Activated CD8-positive, alpha-beta memory T cell treated with anti-CD3 and anti-CD28 coated beads, Interleukin-2, amount 50 U/mL, for 24 hours (primary cell): ENCODE results near the gene ATG9B.
A peak's percentile ranks its signal among the peaks of the same experiment; 100 is the strongest.

Experiments used
- DNase-seq: peaks from one replicate; pipeline ENCODE4 v3.0.0-alpha.2; 2020; ENCODE audit errors: extremely low read depth

The ATG9B gene

GRCh38 chr7:150981644-150982043, 42.6 kb downstream of the ATG9B start:
- no peak for DNase-seq

- no peak for DNase-seq
Measured at GRCh38 chr7:150980663-150981062, 43.6 kb downstream of the ATG9B start.

- DNase-seq, result no peak
Measured at GRCh38 chr7:150979713-150980390, 44.4 kb downstream of the ATG9B start.

GRCh38 chr7:150978126-150978789, 46.0 kb downstream of the ATG9B start, which contains the start of gene KCNH2:
TSS of gene KCNH2 (minus strand) at chr7:150978321. CDS start at chr7:150977913, 408 bp downstream.
- DNase-seq, result no peak

DNA sequence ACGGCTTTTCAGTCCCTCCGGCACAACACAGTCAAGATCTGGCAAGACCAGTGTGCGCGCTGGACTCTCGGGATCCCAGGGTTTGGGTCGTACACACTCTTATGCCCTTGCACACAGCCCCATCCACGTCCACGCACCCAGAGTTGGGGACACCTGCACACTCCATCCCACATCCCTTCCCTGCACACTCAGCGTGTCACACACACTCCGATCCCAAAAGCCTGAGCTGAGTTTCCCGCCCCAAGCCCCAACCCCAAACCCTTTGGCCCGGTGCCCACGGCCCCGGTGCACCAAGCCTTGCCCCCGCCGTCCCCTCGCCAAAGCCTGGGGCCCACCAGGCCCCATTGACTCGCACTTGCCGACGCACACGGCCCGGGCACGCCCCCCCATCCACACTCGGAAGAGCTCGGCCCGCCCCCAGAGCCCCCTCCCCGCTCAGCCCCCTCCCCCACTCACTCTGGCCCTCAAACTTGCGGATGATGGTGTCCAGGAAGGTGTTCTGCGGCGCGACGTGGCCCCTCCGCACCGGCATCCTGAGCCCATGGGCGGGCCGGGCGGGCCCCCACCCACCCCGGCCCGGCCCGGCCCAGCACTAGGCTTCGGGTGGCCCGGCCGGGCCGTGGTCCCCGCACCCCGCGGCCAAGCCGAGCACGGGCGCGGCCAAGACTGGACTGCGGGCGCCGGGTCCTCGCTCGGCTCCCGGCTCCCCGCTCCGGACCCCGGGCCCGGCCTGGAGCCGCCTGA, 46.7 kb downstream of the ATG9B start:
- no peak for DNase-seq

DNA sequence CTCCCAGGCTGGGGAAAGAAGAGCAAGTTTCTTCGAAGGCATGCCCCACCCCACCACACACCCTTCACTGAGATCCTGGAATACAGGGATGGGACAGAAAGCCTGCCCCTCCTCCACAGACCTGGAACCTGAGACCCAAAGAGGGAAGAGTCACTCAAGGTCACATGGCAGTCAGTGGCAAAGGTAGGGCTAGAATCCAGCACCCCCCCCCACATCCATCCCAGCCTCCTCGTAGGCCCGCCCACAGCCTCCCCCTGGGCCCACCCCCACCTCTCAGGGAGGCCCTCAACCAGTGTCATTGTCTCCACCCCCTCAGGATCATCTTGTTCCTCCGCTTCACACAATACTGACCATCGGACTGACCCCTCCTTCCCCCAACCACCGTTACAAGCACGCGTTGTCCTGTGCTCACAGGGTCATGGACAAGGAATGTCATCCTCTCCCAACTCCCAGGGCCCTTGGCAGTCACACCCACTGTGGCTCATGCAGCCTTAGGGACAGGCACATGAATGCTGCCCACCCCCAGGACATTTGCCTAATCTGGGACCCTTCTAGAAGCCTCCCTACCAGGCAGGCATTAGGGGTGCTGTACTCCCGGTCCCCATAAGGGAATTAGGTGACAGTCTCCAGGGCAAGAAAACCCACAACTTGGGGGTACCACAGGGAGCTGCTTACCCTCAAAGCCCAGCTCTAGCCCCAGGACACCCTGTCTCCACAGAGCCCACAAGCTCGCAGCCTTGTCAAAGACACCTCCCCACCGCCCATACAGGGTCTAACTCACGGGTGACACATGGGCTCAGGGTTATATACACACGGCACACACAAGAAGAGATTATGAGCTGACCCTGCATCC, 47.5 kb downstream of the ATG9B start:
- DNase-seq, result no peak

DNA sequence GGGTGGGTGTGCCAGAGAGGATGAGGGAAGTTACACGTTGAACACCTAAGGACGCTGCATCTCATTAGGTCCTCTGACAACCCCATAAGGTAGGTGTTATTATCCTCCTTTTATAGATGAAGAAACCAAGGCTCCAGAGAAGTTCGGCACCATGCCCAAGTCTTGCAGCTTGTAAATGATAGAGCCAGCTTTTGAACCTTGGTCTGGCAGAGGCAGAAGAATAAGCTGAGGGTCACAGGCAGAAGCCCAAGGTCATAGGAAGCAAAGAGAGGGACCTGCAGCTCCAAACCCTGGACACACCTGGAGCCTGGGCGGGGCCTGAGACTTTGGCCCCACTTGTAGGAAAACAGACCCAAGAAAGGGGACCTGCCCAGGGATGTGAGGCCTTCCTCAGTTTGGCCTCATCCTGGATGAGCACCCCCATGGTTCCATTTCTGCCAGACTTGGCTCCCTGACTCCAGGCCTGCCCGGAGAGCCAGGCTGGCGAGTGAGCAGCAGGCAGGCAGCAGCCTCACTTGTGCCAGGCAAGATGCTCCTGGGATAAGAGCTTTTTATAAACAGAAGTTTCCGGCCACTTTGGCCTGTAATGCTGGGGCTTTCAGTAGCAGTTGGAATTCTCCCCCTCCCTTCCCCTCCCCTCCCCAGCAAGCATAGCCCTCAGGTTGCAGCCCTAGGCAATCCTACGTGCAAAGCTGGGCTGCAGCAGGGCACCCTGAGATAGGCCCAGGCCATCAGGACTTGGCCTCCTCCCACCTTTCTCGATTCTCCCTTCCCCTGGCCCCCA, 48.6 kb downstream of the ATG9B start:
- DNase-seq, result no peak

DNA sequence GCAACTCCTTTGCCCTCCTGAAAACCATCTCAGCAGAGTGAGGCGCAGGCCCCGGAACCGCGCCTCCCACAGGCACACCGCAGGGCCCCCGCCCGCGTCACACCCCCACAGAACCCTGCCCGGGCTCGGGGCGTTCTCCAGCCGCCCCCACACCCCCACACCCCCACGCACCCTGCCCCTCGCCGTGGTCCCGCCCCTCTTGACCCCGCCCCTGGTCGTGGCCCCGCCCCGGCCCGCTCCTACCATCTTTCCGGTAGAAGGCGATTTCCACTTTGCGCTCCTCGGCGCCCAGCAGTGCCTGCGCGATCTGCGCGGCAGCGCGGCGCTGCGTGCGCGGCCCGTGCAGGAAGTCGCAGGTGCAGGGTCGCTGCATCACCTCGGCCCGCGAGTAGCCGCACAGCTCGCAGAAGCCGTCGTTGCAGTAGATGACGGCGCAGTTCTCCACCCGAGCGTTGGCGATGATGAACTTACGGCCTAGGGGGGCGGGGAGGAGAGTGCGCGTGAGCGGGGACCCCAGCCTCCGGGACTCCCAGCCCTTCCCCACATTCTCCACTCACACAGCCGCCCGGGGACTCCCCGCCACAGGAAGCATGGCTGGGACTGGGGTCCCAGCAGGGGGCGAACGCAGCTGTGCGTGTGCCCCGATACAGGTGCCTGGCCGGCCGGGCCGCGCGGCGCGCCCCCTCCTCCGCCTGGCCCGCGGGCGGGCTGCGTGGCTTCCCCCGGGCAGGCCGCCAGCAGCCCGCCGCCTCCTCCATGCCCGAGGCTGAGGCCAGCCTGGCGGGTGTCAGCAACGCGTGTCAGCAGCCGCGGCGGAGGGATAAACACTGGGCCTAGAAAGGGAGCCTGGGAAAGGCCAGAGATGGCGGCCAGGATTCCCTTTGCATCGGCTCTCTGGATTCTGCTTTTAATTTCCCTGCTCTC, 49.6 kb downstream of the ATG9B start:
- peak; percentile 50 for DNase-seq

- no peak for DNase-seq
Measured at GRCh38 chr7:150973571-150974451, 50.5 kb downstream of the ATG9B start.

- no peak for DNase-seq
Measured at GRCh38 chr7:150972741-150973140, 51.6 kb downstream of the ATG9B start.

- no peak for DNase-seq
Measured at GRCh38 chr7:150972023-150972468, 52.2 kb downstream of the ATG9B start.

- no peak for DNase-seq
Measured at GRCh38 chr7:150971242-150972022, 52.9 kb downstream of the ATG9B start.

GRCh38 chr7:150970424-150970823, 53.9 kb downstream of the ATG9B start:
- DNase-seq, result no peak

- no peak for DNase-seq
Measured at GRCh38 chr7:150969475-150969874, 54.8 kb downstream of the ATG9B start.

DNA sequence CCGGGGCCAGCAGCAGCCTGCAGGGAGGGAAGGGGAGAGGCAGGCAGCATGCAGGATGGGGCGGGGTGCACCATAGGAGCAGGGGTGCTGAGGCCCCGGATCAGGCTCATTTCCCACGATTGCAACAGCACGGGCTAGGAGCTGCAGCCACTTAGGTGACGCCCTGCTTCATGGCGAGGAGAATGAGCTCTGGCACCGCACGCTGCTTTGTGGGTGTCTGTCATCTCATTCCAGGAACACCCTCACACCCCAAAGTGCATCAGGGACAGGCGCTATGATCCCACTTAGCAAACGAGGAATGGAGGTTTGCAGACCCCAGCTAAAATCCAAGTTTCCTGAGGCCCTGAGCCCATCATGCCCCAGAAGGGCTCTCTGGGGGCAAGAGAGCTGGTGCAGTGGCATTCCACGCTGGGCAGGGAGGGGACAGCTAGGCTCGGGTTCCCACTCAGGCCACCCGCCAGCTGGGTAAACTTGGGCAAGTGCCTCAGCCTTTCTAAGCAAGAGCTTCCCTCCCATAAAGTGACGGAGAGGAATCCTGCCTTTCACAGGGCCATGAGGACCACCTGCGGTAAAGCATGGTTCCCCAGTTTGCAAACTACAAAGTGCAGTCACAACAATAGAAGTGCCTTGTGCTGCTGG, 55.4 kb downstream of the ATG9B start:
- DNase-seq, result no peak

DNA sequence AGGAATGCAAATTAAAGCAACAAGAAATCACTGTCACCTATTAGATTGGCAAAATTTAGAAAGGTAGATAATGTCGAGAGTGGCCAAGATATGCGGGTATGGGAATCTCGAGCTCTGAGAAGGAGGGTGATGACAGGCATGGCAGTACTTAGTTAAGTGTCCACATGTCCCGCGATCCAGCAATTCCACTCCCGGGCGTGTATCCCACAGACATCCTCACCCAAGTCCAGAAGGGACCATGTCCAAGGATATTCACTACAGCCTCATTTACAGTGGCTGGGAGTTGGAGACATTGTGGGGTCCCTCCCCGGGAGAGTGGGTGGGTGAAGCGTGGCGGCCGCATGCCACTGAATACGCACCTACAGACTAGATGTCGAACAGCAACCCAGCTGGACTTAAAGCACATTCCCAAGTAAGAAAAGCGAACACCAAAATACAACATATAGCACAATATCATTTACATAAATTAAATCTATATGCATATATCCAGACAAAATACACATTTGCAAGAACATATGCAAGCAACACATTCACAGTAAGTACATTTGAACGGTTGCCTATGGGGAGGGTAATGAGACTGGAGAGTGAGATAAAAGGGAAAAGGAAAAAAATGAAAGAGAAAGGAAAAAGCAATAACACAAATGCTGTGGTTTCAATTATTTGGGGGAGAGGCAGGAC, 56.1 kb downstream of the ATG9B start:
- no peak for DNase-seq

- no peak for DNase-seq
Measured at GRCh38 chr7:150967349-150967748, 56.9 kb downstream of the ATG9B start.
